GM12873 (cell line): Measurements from ENCODE around the gene SMIM44.

Experiments used
- TF ChIP-seq, protein P1 (sequence below): IDR thresholded peaks from 2 replicates; pipeline ENCODE4 v1.5.1; 2012; ENCODE audit warnings: low read depth, mild to moderate bottlenecking, moderate library complexity, low read length, control low read depth; ENCODE audit not compliant: insufficient read depth; ENCODE audit errors: missing control alignments

SMIM44 gene

DNA sequence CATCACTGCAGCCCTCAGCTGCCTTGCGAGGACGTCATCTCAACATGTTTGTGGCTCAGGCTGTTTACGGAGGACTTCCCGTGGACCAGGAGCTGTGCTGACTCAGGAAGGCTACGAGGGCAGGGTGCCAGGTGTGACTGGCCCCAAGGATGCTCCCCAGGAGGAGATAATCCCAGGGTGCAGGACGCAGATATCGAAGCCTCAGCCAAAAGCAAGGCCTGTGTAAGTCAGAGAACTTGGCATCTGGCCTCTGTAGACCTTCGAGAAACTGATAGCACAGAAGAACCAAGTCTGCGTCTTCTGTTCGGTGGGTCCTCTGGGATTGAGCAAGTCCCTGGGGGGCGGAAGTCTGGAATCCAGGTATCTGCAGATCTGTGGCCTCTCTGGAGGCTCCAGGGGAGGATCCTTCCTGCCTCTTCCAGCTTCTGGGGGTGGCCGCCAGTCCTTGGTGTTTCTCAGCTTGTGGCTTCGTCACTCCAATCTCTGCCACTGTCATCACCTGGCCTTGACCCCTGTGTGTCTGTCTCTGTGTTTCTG, 19.9 kb upstream of the SMIM44 start:
- TF ChIP-seq, protein P1, sequence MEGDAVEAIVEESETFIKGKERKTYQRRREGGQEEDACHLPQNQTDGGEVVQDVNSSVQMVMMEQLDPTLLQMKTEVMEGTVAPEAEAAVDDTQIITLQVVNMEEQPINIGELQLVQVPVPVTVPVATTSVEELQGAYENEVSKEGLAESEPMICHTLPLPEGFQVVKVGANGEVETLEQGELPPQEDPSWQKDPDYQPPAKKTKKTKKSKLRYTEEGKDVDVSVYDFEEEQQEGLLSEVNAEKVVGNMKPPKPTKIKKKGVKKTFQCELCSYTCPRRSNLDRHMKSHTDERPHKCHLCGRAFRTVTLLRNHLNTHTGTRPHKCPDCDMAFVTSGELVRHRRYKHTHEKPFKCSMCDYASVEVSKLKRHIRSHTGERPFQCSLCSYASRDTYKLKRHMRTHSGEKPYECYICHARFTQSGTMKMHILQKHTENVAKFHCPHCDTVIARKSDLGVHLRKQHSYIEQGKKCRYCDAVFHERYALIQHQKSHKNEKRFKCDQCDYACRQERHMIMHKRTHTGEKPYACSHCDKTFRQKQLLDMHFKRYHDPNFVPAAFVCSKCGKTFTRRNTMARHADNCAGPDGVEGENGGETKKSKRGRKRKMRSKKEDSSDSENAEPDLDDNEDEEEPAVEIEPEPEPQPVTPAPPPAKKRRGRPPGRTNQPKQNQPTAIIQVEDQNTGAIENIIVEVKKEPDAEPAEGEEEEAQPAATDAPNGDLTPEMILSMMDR, result no peak

DNA sequence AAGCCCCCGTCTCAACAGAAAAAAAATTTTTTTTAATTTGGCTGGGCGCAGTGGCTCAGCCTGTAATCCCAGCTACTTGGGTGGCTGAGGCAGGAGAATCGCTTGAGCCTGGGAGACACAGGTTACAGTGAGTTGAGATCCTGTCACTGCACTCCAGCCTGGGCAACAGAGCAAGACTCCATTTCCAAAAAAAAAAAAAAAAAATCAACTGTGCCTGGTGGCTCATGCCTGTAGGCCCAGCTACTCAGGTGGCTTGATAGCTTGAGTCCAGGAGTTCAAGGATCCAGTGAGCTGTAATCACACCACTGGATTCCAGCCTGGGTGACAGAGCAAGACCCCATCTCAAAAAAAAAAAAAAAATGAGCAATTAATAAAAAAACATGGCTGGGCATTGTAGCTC, 18.5 kb upstream of the SMIM44 start:
- TF ChIP-seq, protein P1, result no peak

DNA sequence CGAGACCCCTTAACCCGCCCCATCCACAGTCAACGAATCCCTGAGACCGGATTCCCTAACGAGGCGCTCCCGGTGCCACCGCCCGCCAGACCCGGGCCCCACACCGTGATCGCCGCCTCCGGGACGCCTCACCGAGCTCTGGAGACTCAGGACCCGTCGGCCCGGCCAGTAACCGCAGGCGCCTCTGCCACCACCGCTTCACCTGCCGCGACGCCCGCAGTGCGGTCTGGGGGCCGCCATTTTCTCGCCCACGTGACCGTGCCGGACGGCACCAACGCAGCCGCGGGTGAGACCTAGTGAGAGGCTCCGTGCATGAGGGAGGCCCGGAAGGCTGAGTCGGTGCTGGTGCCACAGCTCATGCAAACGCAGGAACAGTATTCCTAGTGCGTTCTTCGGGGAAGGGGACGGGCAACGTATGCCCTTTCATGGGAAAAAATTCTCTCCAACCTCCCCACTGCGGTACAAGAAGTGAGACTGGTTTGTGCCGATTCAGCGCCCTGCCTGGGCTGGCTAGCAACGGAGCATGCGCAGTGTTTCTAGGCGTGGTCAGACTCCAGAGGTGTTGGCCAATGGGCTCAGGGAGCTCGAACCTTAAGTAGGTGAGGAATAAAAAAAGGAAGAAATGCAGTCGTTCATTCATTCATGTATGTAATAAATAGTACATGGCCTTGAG, 17.3 kb upstream of the SMIM44 start, which contains the start of gene DOHH:
DOHH (minus strand) TSS at position 246 of the 673 bp plus-strand sequence. CDS start 3,860 bp downstream, outside the sequence.
- TF ChIP-seq, protein P1, result no peak

DNA sequence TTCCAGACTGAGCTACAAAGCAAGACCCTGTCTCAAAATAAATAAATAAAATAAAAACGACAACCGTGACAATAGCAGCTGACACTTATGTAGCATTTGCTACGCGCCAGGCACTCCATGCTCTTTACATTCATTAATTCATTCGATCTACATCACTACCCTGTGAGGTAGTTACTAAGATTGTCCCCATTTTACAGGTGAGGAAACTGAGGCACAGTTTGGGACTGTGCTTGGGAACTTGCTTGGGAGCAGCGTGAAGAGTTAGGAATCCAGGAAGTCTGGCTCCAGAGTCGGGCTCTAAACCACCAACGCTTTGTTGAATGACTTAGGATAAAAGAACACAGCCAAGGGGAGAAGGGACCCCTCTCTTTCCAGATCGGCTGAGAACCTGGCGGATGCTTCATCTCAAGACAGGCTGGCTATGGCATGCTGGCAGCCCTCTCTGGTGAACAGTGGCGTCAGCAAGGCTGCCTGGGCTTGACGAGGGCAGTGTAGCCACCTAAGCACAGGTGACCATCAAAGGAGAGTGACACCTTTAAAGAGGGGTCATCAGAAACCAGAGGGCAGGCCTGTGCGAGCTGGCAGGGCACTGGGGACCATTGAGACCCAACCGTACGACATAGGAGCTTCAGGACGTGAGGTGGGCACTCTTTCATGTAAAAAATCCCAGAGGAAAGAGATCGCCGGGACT, 16.6 kb upstream of the SMIM44 start:
- TF ChIP-seq, protein P1, result no peak

DNA sequence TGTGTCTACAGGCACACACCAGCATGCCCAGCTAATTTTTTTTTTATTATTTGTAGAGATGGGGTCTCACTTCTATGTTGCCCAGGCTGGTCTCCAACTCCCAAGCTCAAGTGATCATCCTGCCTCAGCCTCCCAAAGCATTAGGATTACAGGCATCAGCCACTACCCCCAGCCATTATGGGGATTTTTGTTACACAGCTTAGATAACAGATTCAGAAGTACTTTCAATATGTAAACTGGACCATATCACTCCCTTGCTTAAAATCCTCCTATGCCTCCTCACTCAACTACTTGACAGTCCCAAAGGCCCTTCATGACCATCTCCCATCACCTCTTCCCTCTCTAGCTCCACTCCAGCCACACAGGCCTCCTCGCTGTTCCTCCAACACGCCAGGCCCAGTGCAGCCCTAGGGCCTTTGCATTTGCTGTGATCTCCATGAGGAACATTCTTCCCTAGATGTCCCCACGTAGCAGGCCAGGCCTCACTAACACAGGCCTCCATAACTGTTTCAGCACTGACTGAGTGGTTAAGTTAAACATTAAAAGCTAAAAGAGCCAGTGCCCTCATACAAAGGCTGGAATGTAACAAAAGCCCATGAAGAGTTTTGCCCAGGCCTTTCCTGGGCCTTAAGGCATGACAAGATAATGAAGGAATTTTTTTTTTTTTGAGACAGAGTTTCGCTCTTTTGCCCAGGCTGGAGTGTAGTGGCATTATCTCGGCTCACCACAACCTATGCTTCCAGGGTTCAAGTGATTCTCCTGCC, 14.7 kb upstream of the SMIM44 start:
- TF ChIP-seq, protein P1, result no peak

DNA sequence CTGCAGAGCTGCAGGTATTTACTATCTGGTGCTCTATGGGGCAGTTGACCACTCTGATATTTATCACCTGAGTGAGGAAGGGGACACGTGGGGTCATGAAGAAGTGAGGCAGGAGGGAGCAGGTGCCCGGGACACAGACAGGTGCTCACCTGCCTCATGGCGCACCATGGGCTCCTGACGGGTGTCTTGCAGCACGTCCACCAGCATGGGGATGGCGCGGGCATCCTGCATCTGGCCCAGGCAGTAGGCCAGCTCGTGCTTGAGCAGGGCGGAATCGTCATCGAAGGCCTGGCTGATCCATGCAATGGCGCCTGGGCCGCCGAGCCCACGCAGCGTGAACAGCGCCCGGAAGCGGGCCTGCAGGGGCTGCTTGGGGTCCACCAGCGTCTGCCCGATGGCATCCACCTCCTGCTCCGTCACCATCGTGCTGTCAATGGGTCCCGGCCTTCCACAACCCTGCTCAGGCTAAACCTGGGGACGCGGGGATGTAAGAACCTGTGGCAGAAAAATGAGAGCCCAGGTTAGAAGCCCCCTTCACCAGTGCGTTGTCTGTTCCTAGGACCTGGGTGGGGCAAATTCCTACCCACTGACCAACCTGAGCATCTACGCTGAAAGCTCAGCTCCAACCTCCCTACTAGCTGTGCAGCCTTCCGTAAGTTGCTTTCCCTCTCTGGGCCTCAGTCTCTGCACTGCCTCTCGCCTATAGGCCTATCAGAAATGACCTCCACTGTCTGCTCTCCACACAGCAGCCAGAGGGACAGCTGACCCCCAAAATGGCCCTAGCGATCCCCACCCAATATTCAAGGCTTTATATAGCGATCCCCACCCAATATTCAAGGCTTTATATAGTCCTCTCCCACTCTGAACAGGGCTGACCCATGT, 13.4 kb upstream of the SMIM44 start:
- TF ChIP-seq, protein P1, result no peak
